NB4 (cell line): ENCODE measurements around the gene GRAMD2B.

ENCODE experiments used
- MAX ChIP-seq: IDR thresholded peaks from 2 replicates; pipeline ENCODE4 v1.6.1; 2011; ENCODE audit warnings: low read depth, low read length
- POLR2A ChIP-seq: IDR thresholded peaks from 2 replicates; pipeline ENCODE4 v1.6.1; 2011; ENCODE audit warnings: mild to moderate bottlenecking; ENCODE audit not compliant: insufficient read length; ENCODE audit errors: extremely low read depth
- TF ChIP-seq, protein P1 (sequence below): IDR thresholded peaks from one replicate; pipeline ENCODE4 v1.5.1; 2012; ENCODE audit warnings: low read depth, low read length

- TF ChIP-seq, protein P1, sequence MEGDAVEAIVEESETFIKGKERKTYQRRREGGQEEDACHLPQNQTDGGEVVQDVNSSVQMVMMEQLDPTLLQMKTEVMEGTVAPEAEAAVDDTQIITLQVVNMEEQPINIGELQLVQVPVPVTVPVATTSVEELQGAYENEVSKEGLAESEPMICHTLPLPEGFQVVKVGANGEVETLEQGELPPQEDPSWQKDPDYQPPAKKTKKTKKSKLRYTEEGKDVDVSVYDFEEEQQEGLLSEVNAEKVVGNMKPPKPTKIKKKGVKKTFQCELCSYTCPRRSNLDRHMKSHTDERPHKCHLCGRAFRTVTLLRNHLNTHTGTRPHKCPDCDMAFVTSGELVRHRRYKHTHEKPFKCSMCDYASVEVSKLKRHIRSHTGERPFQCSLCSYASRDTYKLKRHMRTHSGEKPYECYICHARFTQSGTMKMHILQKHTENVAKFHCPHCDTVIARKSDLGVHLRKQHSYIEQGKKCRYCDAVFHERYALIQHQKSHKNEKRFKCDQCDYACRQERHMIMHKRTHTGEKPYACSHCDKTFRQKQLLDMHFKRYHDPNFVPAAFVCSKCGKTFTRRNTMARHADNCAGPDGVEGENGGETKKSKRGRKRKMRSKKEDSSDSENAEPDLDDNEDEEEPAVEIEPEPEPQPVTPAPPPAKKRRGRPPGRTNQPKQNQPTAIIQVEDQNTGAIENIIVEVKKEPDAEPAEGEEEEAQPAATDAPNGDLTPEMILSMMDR: no peak
- no peak for TF ChIP-seq POLR2A
- TF ChIP-seq MAX: no peak
Measured at GRCh38 chr5:126479810-126480209, 56.6 kb downstream of the GRAMD2B start.
